IMR-90 (cell line): ENCODE results near the gene SMC5. TPM values are rescaled to one million over a fixed set of nuclear protein-coding genes. Genes with fewer than 3 reads are reported as not detected.
A peak's percentile ranks its signal among the peaks of the same experiment; 100 is the strongest.

Experiments used
- ATAC-seq: fragments of 200-7000 bp; cut with Tn5 transposase; 2 replicates; pipeline ENCODE4 v1.9.1; 2020; ENCODE audit warnings: low read depth, mild to moderate bottlenecking, moderate library complexity
- BruUV-seq: library from RNA; stranded (reverse); fragments of 400-500 nt; replicated peaks from 2 replicates; lab custom pipeline; 2021; lab: Mats Ljungman, UMichigan
- CTCF ChIA-PET: fragments of 300-600 bp; formaldehyde crosslinking; extraction: SDS; loops from one replicate; lab custom pipeline; 2021; ENCODE audit warnings: antibody characterized with exemption; lab: Yijun Ruan, JAX
- POLR2A ChIA-PET: fragments of 300-600 bp; sonication (Branson Sonifier 250); formaldehyde crosslinking; loops from one replicate; lab custom pipeline; 2022; ENCODE audit warnings: antibody characterized with exemption; ENCODE audit not compliant: unreplicated experiment; lab: Charles Lee
- DNase-seq: peaks from one replicate; pipeline ENCODE4 v3.0.0; 2013
- H2AFZ ChIP-seq: replicated peaks from 2 replicates; pipeline ENCODE3; 2013; ENCODE audit warnings: low read length, mild to moderate bottlenecking; ENCODE audit not compliant: poor library complexity
- H2AK5ac ChIP-seq: 2 replicates; pipeline ENCODE4 v1.6.1; 2013; ENCODE audit warnings: low read depth, low read length, inconsistent platforms
- H2AK9ac ChIP-seq: replicated peaks from 2 replicates; pipeline ENCODE3; 2013; ENCODE audit warnings: mild to moderate bottlenecking, low read depth, low read length, moderate library complexity; ENCODE audit not compliant: poor library complexity
- H2BK120ac ChIP-seq: 2 replicates; pipeline ENCODE4 v1.6.1; 2013; ENCODE audit warnings: low read depth, low read length, inconsistent platforms
- H2BK15ac ChIP-seq: 3 replicates; pipeline ENCODE4 v1.6.1; 2013; ENCODE audit warnings: low read depth, low read length, inconsistent platforms
- H2BK20ac ChIP-seq: 2 replicates; pipeline ENCODE4 v1.6.1; 2013; ENCODE audit warnings: low read depth, mild to moderate bottlenecking, inconsistent platforms, low read length, moderate library complexity
- H2BK5ac ChIP-seq: 2 replicates; pipeline ENCODE4 v1.6.1; 2013; ENCODE audit warnings: mild to moderate bottlenecking, low read depth, low read length, inconsistent platforms; ENCODE audit not compliant: poor library complexity, severe bottlenecking
- H3K14ac ChIP-seq: replicated peaks from 2 replicates; pipeline ENCODE4 v1.6.1; 2013; ENCODE audit warnings: low read depth, low read length, inconsistent platforms
- H3K18ac ChIP-seq: 2 replicates; pipeline ENCODE4 v1.6.1; 2013; ENCODE audit warnings: low read depth, low read length, control low read depth
- H3K23ac ChIP-seq: 2 replicates; pipeline ENCODE4 v1.6.1; 2013; ENCODE audit warnings: low read depth, low read length, inconsistent platforms
- H3K27ac ChIP-seq: 2 replicates; pipeline ENCODE4 v1.5.1; 2013; ENCODE audit warnings: mild to moderate bottlenecking, control low read depth, low read length; ENCODE audit not compliant: insufficient read depth
- H3K27me3 ChIP-seq: 2 replicates; pipeline ENCODE4 v1.6.1; 2013; ENCODE audit warnings: low read length; ENCODE audit not compliant: control insufficient read depth, insufficient read depth
- H3K36me3 ChIP-seq: 2 replicates; pipeline ENCODE4 v1.6.1; 2013; ENCODE audit warnings: low read length, mixed read lengths; ENCODE audit not compliant: control insufficient read depth, insufficient read depth
- H3K4ac ChIP-seq: 2 replicates; pipeline ENCODE4 v1.6.1; 2013; ENCODE audit warnings: low read depth, low read length, inconsistent platforms
- H3K4me1 ChIP-seq: 2 replicates; pipeline ENCODE4 v1.6.1; 2013; ENCODE audit warnings: low read length, mixed read lengths; ENCODE audit not compliant: control insufficient read depth, insufficient read depth
- H3K4me2 ChIP-seq: 2 replicates; pipeline ENCODE4 v1.6.1; 2013; ENCODE audit warnings: low read depth, mild to moderate bottlenecking, control low read depth, low read length, moderate library complexity
- H3K4me3 ChIP-seq: 2 replicates; pipeline ENCODE4 v1.5.1; 2013; ENCODE audit warnings: low read depth, mild to moderate bottlenecking, control low read depth, low read length, moderate library complexity; ENCODE audit not compliant: insufficient read depth
- H3K56ac ChIP-seq: 2 replicates; pipeline ENCODE4 v1.6.1; 2013; ENCODE audit warnings: low read length, inconsistent platforms; ENCODE audit not compliant: insufficient read depth; ENCODE audit errors: extremely low read depth
- H3K79me1 ChIP-seq, 2 experiments: 2 replicates each; pipeline ENCODE4 v1.6.1; 2013; ENCODE audit warnings: low read length in 2 of 2, inconsistent platforms in 1 of 2, low read depth in 1 of 2
- H3K9ac ChIP-seq: 2 replicates; pipeline ENCODE4 v1.6.1; 2013; ENCODE audit warnings: low read depth, low read length, control low read depth
- H3K9me1 ChIP-seq: 2 replicates; pipeline ENCODE4 v1.6.1; 2013; ENCODE audit warnings: low read length, inconsistent platforms; ENCODE audit not compliant: insufficient read depth
- H3K9me3 ChIP-seq: 2 replicates; pipeline ENCODE4 v1.6.1; 2013; ENCODE audit warnings: low read length; ENCODE audit not compliant: control insufficient read depth, insufficient read depth
- H4K20me1 ChIP-seq: 2 replicates; pipeline ENCODE4 v1.6.1; 2013; ENCODE audit warnings: low read length, inconsistent platforms; ENCODE audit not compliant: insufficient read depth
- H4K5ac ChIP-seq: 2 replicates; pipeline ENCODE4 v1.6.1; 2013; ENCODE audit warnings: mild to moderate bottlenecking, low read depth, low read length, control low read depth
- H4K8ac ChIP-seq, 2 experiments: 2 replicates each; pipeline ENCODE4 v1.6.1; 2013; ENCODE audit warnings: low read depth in 2 of 2, low read length in 2 of 2, control low read depth in 1 of 2, inconsistent platforms in 1 of 2
- H4K91ac ChIP-seq: 2 replicates; pipeline ENCODE4 v1.6.1; 2013; ENCODE audit warnings: low read depth, low read length, inconsistent platforms; ENCODE audit not compliant: insufficient read depth
- BHLHE40 ChIP-seq: fragments of 150-350 bp; IDR thresholded peaks from 2 replicates; pipeline ENCODE4 v1.6.1; 2016; ENCODE audit warnings: mild to moderate bottlenecking, low read depth, low read length
- CEBPB ChIP-seq: IDR thresholded peaks from 2 replicates; pipeline ENCODE4 v1.6.1; 2012; ENCODE audit warnings: low read depth, low read length, improper control_type of control experiment
- CHD1 ChIP-seq: IDR thresholded peaks from 2 replicates; pipeline ENCODE4 v1.6.1; 2012; ENCODE audit warnings: low read depth, low read length, improper control_type of control experiment
- FOS ChIP-seq: fragments of 150-350 bp; IDR thresholded peaks from 2 replicates; pipeline ENCODE4 v1.6.1; 2016; ENCODE audit warnings: low read depth, low read length
- MAFK ChIP-seq: IDR thresholded peaks from 2 replicates; pipeline ENCODE4 v1.6.1; 2012; ENCODE audit warnings: low read depth, low read length, improper control_type of control experiment
- MXI1 ChIP-seq: IDR thresholded peaks from 2 replicates; pipeline ENCODE4 v1.6.1; 2012; ENCODE audit warnings: low read depth, mild to moderate bottlenecking, low read length, moderate library complexity, borderline replicate concordance
- NFE2L2 ChIP-seq: fragments of 150-350 bp; IDR thresholded peaks from 2 replicates; pipeline ENCODE4 v1.6.1; 2016; ENCODE audit warnings: low read depth, mild to moderate bottlenecking, low read length
- POLR2A ChIP-seq: IDR thresholded peaks from 2 replicates; pipeline ENCODE4 v1.6.1; 2012; ENCODE audit warnings: mild to moderate bottlenecking, low read depth, low read length
- RAD21 ChIP-seq: IDR thresholded peaks from 2 replicates; pipeline ENCODE4 v1.6.1; 2012; ENCODE audit warnings: low read length, improper control_type of control experiment
- RCOR1 ChIP-seq: IDR thresholded peaks from 2 replicates; pipeline ENCODE4 v1.6.1; 2012; ENCODE audit warnings: mild to moderate bottlenecking, low read length, improper control_type of control experiment; ENCODE audit not compliant: insufficient replicate concordance
- RFX5 ChIP-seq: IDR thresholded peaks from 2 replicates; pipeline ENCODE4 v1.8.0; 2012; ENCODE audit warnings: low read depth, mild to moderate bottlenecking, low read length, moderate library complexity
- SMC3 ChIP-seq: fragments of 150-350 bp; IDR thresholded peaks from 2 replicates; pipeline ENCODE4 v1.6.1; 2016; ENCODE audit warnings: low read depth, mild to moderate bottlenecking, antibody characterized with exemption, low read length, moderate library complexity
- WGBS, 2 experiments: methylation state at CpG; one replicate each; pipeline versions ENCODE4 v1.1.5 to v1.1.7; 2013; ENCODE audit warnings: missing lambda C conversion rate in 2 of 2; ENCODE audit not compliant: insufficient read length in 1 of 2; ENCODE audit errors: extremely low coverage in 2 of 2; 5-methylcytosine and 5-hydroxymethylcytosine counted together
- dilution Hi-C: fragments of 300-500 bp; cut with HindIII; formaldehyde crosslinking; loops from one replicate; pipeline ENCODE4 v1.14.3; 2018; ENCODE audit warnings: low sequenced_read_pairs; ENCODE audit not compliant: unreplicated experiment
- in situ Hi-C: fragments of 300-500 bp; cut with MboI; formaldehyde crosslinking; loops from 3 replicates; pipeline ENCODE4 v1.14.3; 2019; ENCODE audit warnings: low sequenced_read_pairs, inconsistent platforms, mixed read lengths
- intact Hi-C: fragments of 100-400 bp; cut with micrococcal nuclease; formaldehyde crosslinking; loops from 2 replicates; pipeline ENCODE4 v1.10.0; 2022
- polyA plus RNA-seq, 3 experiments: library from polyadenylated mRNA; depleted of rRNA; stranded (reverse); fragments of >200 nt; gene quantifications; 2 replicates each; pipeline ENCODE4 v1.2.3, GENCODE V29; 2012; ENCODE audit warnings: low replicate concordance in 1 of 3
- total RNA-seq: library from RNA; depleted of rRNA; stranded (reverse); fragments of >200 nt; gene quantifications from 2 replicates; pipeline ENCODE4 v1.2.3, GENCODE V29; 2012
- TF ChIP-seq, protein P1 (sequence below): fragments of 150-350 bp; IDR thresholded peaks from 2 replicates; pipeline ENCODE4 v1.6.1; 2016; ENCODE audit warnings: low read depth, mild to moderate bottlenecking, low read length, moderate library complexity, borderline replicate concordance
- TF ChIP-seq, protein P2 (sequence below): fragments of 150-350 bp; IDR thresholded peaks from 2 replicates; pipeline ENCODE4 v1.6.1; 2017; ENCODE audit warnings: mild to moderate bottlenecking, antibody characterized with exemption, low read length, low read depth

Gene SMC5
- total and polyA plus RNA-seq, 2 of the 4 experiments (the other 2 are of a cell fraction) = 12.0 to 13.3 TPM

DNA sequence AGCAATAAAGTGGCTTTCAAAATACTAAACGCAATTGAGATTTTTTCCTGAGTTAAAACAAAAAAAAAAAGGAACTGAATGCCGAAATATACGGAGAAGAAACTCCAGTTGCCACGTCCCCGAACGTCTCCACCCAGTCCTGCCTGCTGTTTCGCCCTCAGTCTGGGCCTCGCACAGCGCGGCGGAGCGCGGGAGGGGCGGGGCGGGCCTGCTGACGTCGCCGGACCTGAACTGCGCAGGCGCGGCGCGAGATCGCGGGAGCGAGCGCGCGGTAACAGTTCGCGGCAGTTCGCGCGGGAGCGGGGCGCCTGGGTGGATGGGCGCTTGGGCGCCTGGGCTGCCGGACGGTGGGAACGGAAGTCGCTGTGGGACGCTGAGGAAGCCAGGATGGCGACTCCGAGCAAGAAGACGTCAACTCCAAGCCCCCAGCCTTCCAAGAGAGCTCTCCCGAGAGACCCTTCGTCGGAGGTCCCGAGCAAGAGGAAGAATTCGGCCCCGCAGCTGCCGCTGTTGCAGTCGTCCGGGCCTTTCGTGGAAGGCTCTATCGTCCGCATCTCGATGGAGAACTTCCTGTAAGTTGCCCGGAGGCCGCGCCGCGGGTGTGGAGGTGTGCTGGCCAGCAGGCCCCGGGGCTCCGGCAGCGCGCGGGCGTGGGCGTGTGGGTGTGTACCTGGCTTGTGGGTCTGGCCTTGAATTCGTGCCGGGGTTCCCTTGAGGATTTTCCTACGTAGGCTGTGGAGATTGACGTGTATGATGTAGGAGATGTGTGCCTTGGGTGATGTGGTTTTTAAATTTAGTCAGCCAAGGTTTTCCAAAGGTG lies at the start of gene SMC5 (continued):
- TF ChIP-seq RFX5 (no peak), RCOR1 (no peak), BHLHE40 (0 out of 2 replicates have a peak, but pooled peaks have one; percentile 1), FOS (no peak), CEBPB (no peak), NFE2L2 (no peak)

DNA sequence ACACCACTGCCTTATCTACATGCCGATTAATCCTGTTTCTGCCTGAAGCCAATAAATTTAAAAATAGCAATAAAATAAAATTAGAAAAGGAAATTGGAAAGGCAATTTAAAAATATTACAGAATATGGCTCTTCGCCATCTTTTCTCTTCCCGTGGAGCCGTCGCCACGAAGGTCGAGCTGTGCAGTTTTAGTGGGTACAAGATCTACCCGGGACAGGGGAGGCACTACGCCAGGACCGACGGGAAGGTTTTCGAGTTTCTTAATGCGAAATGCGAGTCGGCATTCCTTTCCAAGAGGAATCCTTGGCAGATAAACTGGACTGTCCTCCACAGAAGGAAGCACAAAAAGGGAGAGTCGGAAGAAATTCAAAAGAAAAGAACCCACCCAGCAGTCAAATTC lies 41.7 kb upstream of the SMC5 start:
- no peak for ATAC-seq
- Histone ChIP-seq H3K9me1 (0 out of 2 replicates have a peak, but pooled peaks cover 9% of the 10 kb centered on the region), H3K18ac (no peak overlapping the region), H4K91ac (no peak overlapping the region), H2BK15ac (no peak overlapping the region), H3K4me3 (no peak overlapping the region), H4K20me1 (no peaks in the 10 kb centered on the region), H2AFZ (no peak overlapping the region), H2AK9ac (no peak overlapping the region), H3K14ac (no peak overlapping the region), H2BK120ac (no peak overlapping the region), H3K27me3 (no peaks in the 10 kb centered on the region), H3K4me1 (no peaks in the 10 kb centered on the region; the same call in 1 of the 2 replicates), H4K8ac (no peak overlapping the region), H2BK5ac (no peak overlapping the region), H3K27ac (no peak overlapping the region), H3K23ac (no peak overlapping the region), H3K9ac (no peak overlapping the region), H2BK20ac (no peak overlapping the region), H3K79me1 (peaks cover 0 to 6% of the 10 kb centered on the region in 2 experiments; a peak in 2 of 4 replicates), H2AK5ac (no peak overlapping the region), H3K56ac (no peak overlapping the region), H3K4me2 (no peak overlapping the region), H3K9me3 (peaks cover 3% of the 10 kb centered on the region; the same call in 1 of the 2 replicates), H4K5ac (no peak overlapping the region), H3K36me3 (no peaks in the 10 kb centered on the region), H3K4ac (no peak overlapping the region)
- dilution Hi-C loops (no loop called here), intact Hi-C loops (no loop called here), in situ Hi-C loops (no loop called here)
- 98% methylated on average over 13 of the region's 16 CpGs; no CpG with 5 or more reads in 1 of the 2 experiments for WGBS, 2 experiments
- ChIA-PET CTCF (no interaction called here), POLR2A (no interaction called here)
- BruUV-seq = no TSS peak
- no peak for DNase-seq
- no peak for TF ChIP-seq CHD1
- TF ChIP-seq FOS = no peak
- TF ChIP-seq RFX5 = no peak
- TF ChIP-seq, protein P1, sequence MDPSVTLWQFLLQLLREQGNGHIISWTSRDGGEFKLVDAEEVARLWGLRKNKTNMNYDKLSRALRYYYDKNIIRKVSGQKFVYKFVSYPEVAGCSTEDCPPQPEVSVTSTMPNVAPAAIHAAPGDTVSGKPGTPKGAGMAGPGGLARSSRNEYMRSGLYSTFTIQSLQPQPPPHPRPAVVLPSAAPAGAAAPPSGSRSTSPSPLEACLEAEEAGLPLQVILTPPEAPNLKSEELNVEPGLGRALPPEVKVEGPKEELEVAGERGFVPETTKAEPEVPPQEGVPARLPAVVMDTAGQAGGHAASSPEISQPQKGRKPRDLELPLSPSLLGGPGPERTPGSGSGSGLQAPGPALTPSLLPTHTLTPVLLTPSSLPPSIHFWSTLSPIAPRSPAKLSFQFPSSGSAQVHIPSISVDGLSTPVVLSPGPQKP = no peak
- TF ChIP-seq NFE2L2 = no peak
- TF ChIP-seq CEBPB = no peak
- no peak for TF ChIP-seq RAD21
- TF ChIP-seq MXI1 = no peak
- TF ChIP-seq, protein P2, sequence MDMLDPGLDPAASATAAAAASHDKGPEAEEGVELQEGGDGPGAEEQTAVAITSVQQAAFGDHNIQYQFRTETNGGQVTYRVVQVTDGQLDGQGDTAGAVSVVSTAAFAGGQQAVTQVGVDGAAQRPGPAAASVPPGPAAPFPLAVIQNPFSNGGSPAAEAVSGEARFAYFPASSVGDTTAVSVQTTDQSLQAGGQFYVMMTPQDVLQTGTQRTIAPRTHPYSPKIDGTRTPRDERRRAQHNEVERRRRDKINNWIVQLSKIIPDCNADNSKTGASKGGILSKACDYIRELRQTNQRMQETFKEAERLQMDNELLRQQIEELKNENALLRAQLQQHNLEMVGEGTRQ = no peak
- TF ChIP-seq RCOR1 = no peak
- no peak for TF ChIP-seq SMC3
- TF ChIP-seq MAFK = no peak
- TF ChIP-seq POLR2A = no peak
- TF ChIP-seq BHLHE40 = no peak
